Right atrium auricular region (tissue), 2 donors: ENCODE data around the gene ARHGEF12. TPM values are rescaled to one million over a fixed set of nuclear protein-coding genes. Genes with fewer than 3 reads are reported as not detected.

Experiments used
- DNase-seq: peaks from one replicate; pipeline ENCODE4 v3.0.0-alpha.2; 2019; ENCODE audit warnings: low spot score
- H3K27ac ChIP-seq, 2 donors: fragments of 200-600 bp; sonication (generic); 1 replicate in 1 of 2; 2 replicates in 1 of 2; pipeline ENCODE4 v1.5.1; 2016 to 2019
- H3K27me3 ChIP-seq, 2 donors: fragments of 200-600 bp; sonication (generic); one replicate each; pipeline versions ENCODE4 v1.5.1 to v1.6.0; 2017 to 2019
- H3K36me3 ChIP-seq: fragments of 200-600 bp; sonication (generic); one replicate; pipeline ENCODE4 v1.5.1; 2016
- H3K4me1 ChIP-seq, 2 donors: fragments of 200-600 bp; sonication (generic); one replicate each; pipeline versions ENCODE4 v1.5.1 to v1.6.0; 2017 to 2019
- H3K4me3 ChIP-seq, 2 donors: fragments of 200-600 bp; sonication (generic); 1 replicate in 1 of 2; 2 replicates in 1 of 2; pipeline ENCODE4 v1.5.1; 2017 to 2019; ENCODE audit warnings: mild to moderate bottlenecking in 1 of 2, moderate library complexity in 1 of 2
- H3K9me3 ChIP-seq, 2 donors: fragments of 200-600 bp; sonication (generic); one replicate each; pipeline ENCODE4 v1.5.1; 2019
- CTCF ChIP-seq, 2 donors: fragments of 200-600 bp; sonication (generic); IDR thresholded peaks; one replicate each; pipeline ENCODE4 v1.5.1; 2019; ENCODE audit warnings: antibody characterized with exemption in 2 of 2
- total RNA-seq, 2 donors: library from RNA; depleted of rRNA; stranded (reverse); fragments of >200 nt; gene quantifications; one replicate each; pipeline ENCODE4 v1.1.0, GENCODE V29; 2016

Gene ARHGEF12
- total RNA-seq, 2 donors from 2014 or later: 84.0 to 87.2 TPM

GRCh38 chr11:120462825-120463224 is 126.6 kb downstream of the ARHGEF12 start:
- H3K9me3 ChIP-seq: no peaks in the 10 kb centered on the region
- no peak overlapping the region for H3K4me3 ChIP-seq
- no peak for TF ChIP-seq CTCF (IDR thresholded peaks at IDR 0.05)
- peaks cover 93% of the 10 kb centered on the region for H3K36me3 ChIP-seq
- no peaks in the 10 kb centered on the region for H3K27me3 ChIP-seq
- DNase-seq: no peak
- H3K4me1 ChIP-seq: no peaks in the 10 kb centered on the region
- no peak overlapping the region for H3K27ac ChIP-seq

- no peak for TF ChIP-seq CTCF (IDR thresholded peaks at IDR 0.05)
- no peak overlapping the region for H3K4me3 ChIP-seq
- no peaks in the 10 kb centered on the region for H3K27me3 ChIP-seq
- H3K27ac ChIP-seq: no peak overlapping the region
- H3K4me1 ChIP-seq: peaks cover 0 to 9% of the 10 kb centered on the region in 2 donors
- no peaks in the 10 kb centered on the region for H3K9me3 ChIP-seq
- peaks cover 100% of the 10 kb centered on the region for H3K36me3 ChIP-seq
- DNase-seq: no peak
Measured at GRCh38 chr11:120465921-120466534, 129.8 kb downstream of the ARHGEF12 start.

- DNase-seq: no peak
- Histone ChIP-seq H3K27me3 (no peaks in the 10 kb centered on the region), H3K27ac (no peak overlapping the region), H3K4me1 (peaks cover 0 to 9% of the 10 kb centered on the region in 2 donors), H3K4me3 (no peak overlapping the region), H3K9me3 (no peaks in the 10 kb centered on the region), H3K36me3 (peaks cover 97% of the 10 kb centered on the region)
- TF ChIP-seq CTCF (IDR thresholded peaks at IDR 0.05): no peak
Measured at GRCh38 chr11:120467627-120468026, 131.4 kb downstream of the ARHGEF12 start.

GRCh38 chr11:120471131-120471530 is 134.9 kb downstream of the ARHGEF12 start:
- Histone ChIP-seq H3K27ac (no peak overlapping the region), H3K4me3 (no peak overlapping the region), H3K9me3 (no peaks in the 10 kb centered on the region), H3K27me3 (no peaks in the 10 kb centered on the region), H3K4me1 (peaks cover 0 to 9% of the 10 kb centered on the region in 2 donors), H3K36me3 (peaks cover 79% of the 10 kb centered on the region)
- DNase-seq: no peak
- no peak for TF ChIP-seq CTCF (IDR thresholded peaks at IDR 0.05)

GRCh38 chr11:120471994-120472393 is 135.8 kb downstream of the ARHGEF12 start:
- no peak overlapping the region for H3K4me3 ChIP-seq
- DNase-seq: no peak
- no peaks in the 10 kb centered on the region for H3K27me3 ChIP-seq
- H3K4me1 ChIP-seq: peaks cover 0 to 9% of the 10 kb centered on the region in 2 donors
- TF ChIP-seq CTCF (IDR thresholded peaks at IDR 0.05): no peak
- H3K27ac ChIP-seq: no peak overlapping the region
- peaks cover 79% of the 10 kb centered on the region for H3K36me3 ChIP-seq
- no peaks in the 10 kb centered on the region for H3K9me3 ChIP-seq

GRCh38 chr11:120473503-120473902 is 137.3 kb downstream of the ARHGEF12 start:
- peaks cover 79% of the 10 kb centered on the region for H3K36me3 ChIP-seq
- H3K27me3 ChIP-seq: no peaks in the 10 kb centered on the region
- H3K4me1 ChIP-seq: peaks cover 0 to 9% of the 10 kb centered on the region in 2 donors
- no peak for TF ChIP-seq CTCF (IDR thresholded peaks at IDR 0.05)
- H3K27ac ChIP-seq: no peak overlapping the region
- no peak for DNase-seq
- no peak overlapping the region for H3K4me3 ChIP-seq
- no peaks in the 10 kb centered on the region for H3K9me3 ChIP-seq
